ENCODE results near the gene EXOC3. TPM values are rescaled to one million over a fixed set of nuclear protein-coding genes. Genes with fewer than 3 reads are reported as not detected.

Gene EXOC3
- polyA plus RNA-seq, 3 donors: 33.2 to 59.7 (median 53.8) TPM

- Mint-ChIP-seq H3K4me3 (peak overlapping the region in 1 of 2 donors; percentile 83), H3K4me1 (no peaks in the 10 kb centered on the region), H3K27me3 (ENCODE audit: low read depth in 3 of 3) (peaks cover 2 to 6% (median 4%) of the 10 kb centered on the region in 3 donors), H3K36me3 (no peaks in the 10 kb centered on the region), H3K9me3 (peaks cover 0 to 3% (median 0%) of the 10 kb centered on the region in 7 donors), H3K27ac (peak overlapping the region in 2 of 7 donors; percentile 76 to 77)
- H3K4me2 ChIP-seq (replicated peaks; ENCODE audit: extremely low read depth, low read length, poor library complexity, severe bottlenecking): no peak overlapping the region
- intact Hi-C loops (cut with micrococcal nuclease): no loop called here
- no peak overlapping the region for H2AFZ ChIP-seq (ENCODE audit: insufficient read depth, low read depth, low read length, poor library complexity, severe bottlenecking)
- no peaks in the 10 kb centered on the region for H3K79me2 ChIP-seq (ENCODE audit: insufficient read depth, low read length)
- H3K27ac ChIP-seq (ENCODE audit: low read depth in 1 of 2, low read length in 2 of 2): no peak overlapping the region
- DNase-seq: no peak
- H3K9ac ChIP-seq (ENCODE audit: insufficient read depth, low read length, poor library complexity, severe bottlenecking): no peak overlapping the region
- no peaks in the 10 kb centered on the region for H4K20me1 ChIP-seq (ENCODE audit: insufficient read depth, low read length)
- TF ChIP-seq CTCF (IDR thresholded peaks at IDR 0.05): no peak
- peaks cover 0 to 8% of the 10 kb centered on the region in 2 donors for H3K4me1 ChIP-seq (ENCODE audit: control insufficient read depth in 1 of 2, insufficient read depth in 2 of 2, low read length in 2 of 2)
- no peaks in the 10 kb centered on the region for H3K9me3 ChIP-seq (replicated peaks in 1 of 2; ENCODE audit: control insufficient read depth in 1 of 2, insufficient read depth in 1 of 2, low read length in 2 of 2)
- no peaks in the 10 kb centered on the region for H3K36me3 ChIP-seq (replicated peaks in 1 of 2; ENCODE audit: control insufficient read depth in 1 of 2, insufficient read depth in 2 of 2, low read length in 2 of 2)
- no peaks in the 10 kb centered on the region for H3K27me3 ChIP-seq (ENCODE audit: control insufficient read depth in 2 of 2, insufficient read depth in 2 of 2, low read length in 2 of 2)
- 63% methylated on average over 19 of the region's 24 CpGs for WGBS (ENCODE audit: insufficient coverage)
- H3K4me3 ChIP-seq (replicated peaks in 1 of 3; ENCODE audit: low read depth in 2 of 3, low read length in 3 of 3): no peak overlapping the region
Observed at GRCh38 chr5:415928-416635, 26.9 kb upstream of the EXOC3 start.

DNA sequence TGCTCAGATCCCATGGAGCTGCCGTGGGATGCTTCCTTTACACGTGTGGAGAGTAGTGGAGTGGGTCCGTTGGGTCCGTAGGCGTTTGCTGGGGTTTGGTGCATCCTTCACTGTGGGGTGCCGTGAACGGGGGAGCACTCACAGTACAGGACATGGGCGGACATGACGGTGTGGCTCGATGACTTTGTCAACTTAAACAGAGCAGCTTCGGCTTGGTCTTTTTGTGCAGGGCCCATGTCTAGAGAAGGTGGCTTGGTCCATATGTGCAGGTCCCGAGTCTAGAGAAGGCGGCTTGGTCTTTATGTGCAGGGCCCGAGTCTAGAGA, 26.4 kb upstream of the EXOC3 start:
- H3K27ac ChIP-seq (ENCODE audit: low read depth in 1 of 2, low read length in 2 of 2): no peak overlapping the region
- TF ChIP-seq CTCF (IDR thresholded peaks at IDR 0.05): no peak
- H2AFZ ChIP-seq (ENCODE audit: insufficient read depth, low read depth, low read length, poor library complexity, severe bottlenecking): no peak overlapping the region
- WGBS (ENCODE audit: insufficient coverage): over 99% methylated on average over 12 of the region's 14 CpGs
- no peak overlapping the region for H3K4me3 ChIP-seq (replicated peaks in 1 of 3; ENCODE audit: low read depth in 2 of 3, low read length in 3 of 3)
- H3K27me3 ChIP-seq (ENCODE audit: control insufficient read depth in 2 of 2, insufficient read depth in 2 of 2, low read length in 2 of 2): no peaks in the 10 kb centered on the region
- H3K36me3 ChIP-seq (replicated peaks in 1 of 2; ENCODE audit: control insufficient read depth in 1 of 2, insufficient read depth in 2 of 2, low read length in 2 of 2): no peaks in the 10 kb centered on the region
- Mint-ChIP-seq H3K36me3 (no peaks in the 10 kb centered on the region), H3K27ac (no peak overlapping the region), H3K4me1 (no peaks in the 10 kb centered on the region), H3K9me3 (peaks cover 0 to 3% (median 0%) of the 10 kb centered on the region in 7 donors), H3K27me3 (ENCODE audit: low read depth in 3 of 3) (peaks cover 2 to 6% (median 4%) of the 10 kb centered on the region in 3 donors), H3K4me3 (no peak overlapping the region)
- H3K9ac ChIP-seq (ENCODE audit: insufficient read depth, low read length, poor library complexity, severe bottlenecking): no peak overlapping the region
- no peaks in the 10 kb centered on the region for H3K9me3 ChIP-seq (replicated peaks in 1 of 2; ENCODE audit: control insufficient read depth in 1 of 2, insufficient read depth in 1 of 2, low read length in 2 of 2)
- intact Hi-C loops (cut with micrococcal nuclease): no loop called here
- H3K79me2 ChIP-seq (ENCODE audit: insufficient read depth, low read length): no peaks in the 10 kb centered on the region
- no peak overlapping the region for H3K4me2 ChIP-seq (replicated peaks; ENCODE audit: extremely low read depth, low read length, poor library complexity, severe bottlenecking)
- no peaks in the 10 kb centered on the region for H4K20me1 ChIP-seq (ENCODE audit: insufficient read depth, low read length)
- peaks cover 0 to 8% of the 10 kb centered on the region in 2 donors for H3K4me1 ChIP-seq (ENCODE audit: control insufficient read depth in 1 of 2, insufficient read depth in 2 of 2, low read length in 2 of 2)
- DNase-seq: no peak
